Lower lobe of right lung (tissue), 2 donors: Measurements from ENCODE around the gene GRAP2. TPM values are rescaled to one million over a fixed set of nuclear protein-coding genes. Genes with fewer than 3 reads are reported as not detected.
"Not testable (repeated sequence)": the region's sequence is repeated elsewhere in the genome, so short reads cannot be mapped to it uniquely, and the experiment has no call there.

Experiments
- ATAC-seq, 2 donors: fragments of 200-7000 bp; cut with Tn5 transposase; one replicate each; pipeline ENCODE4 v1.9.1; 2020 to 2022; ENCODE audit warnings: mild to moderate bottlenecking in 2 of 2, moderate library complexity in 2 of 2
- DNase-seq: peaks from one replicate; pipeline ENCODE4 v3.0.0-alpha.2; 2020
- H3K27ac ChIP-seq: fragments of 200-600 bp; one replicate; pipeline ENCODE4 v1.8.0; 2022
- H3K27me3 ChIP-seq: fragments of 200-600 bp; one replicate; pipeline ENCODE4 v1.8.0; 2022; ENCODE audit warnings: low read depth
- H3K36me3 ChIP-seq: fragments of 200-600 bp; one replicate; pipeline ENCODE4 v1.8.0; 2022; ENCODE audit warnings: mild to moderate bottlenecking
- H3K4me1 ChIP-seq: fragments of 200-600 bp; one replicate; pipeline ENCODE4 v1.8.0; 2022
- H3K4me3 ChIP-seq: fragments of 200-600 bp; one replicate; pipeline ENCODE4 v1.8.0; 2022; ENCODE audit warnings: mild to moderate bottlenecking
- H3K9me3 ChIP-seq: fragments of 200-600 bp; one replicate; pipeline ENCODE4 v1.8.0; 2022
- intact Hi-C: fragments of 100-400 bp; cut with DNase I; formaldehyde crosslinking; loops from one replicate; pipeline ENCODE4 v1.11.0; 2022
- total RNA-seq: library from RNA; stranded (reverse); fragmentation: NEBNext Ultra II Directional; extraction: Animal tissue kit (Norgen Biotek cat#: 25700); gene quantifications from one replicate; pipeline ENCODE4 v1.2.1, GENCODE V29; 2021
- TF ChIP-seq, protein P1 (sequence below): fragments of 200-600 bp; IDR thresholded peaks from one replicate; pipeline ENCODE4 v1.8.0; 2022; ENCODE audit warnings: antibody characterized with exemption, mild to moderate bottlenecking
- donor health status: DM: no; HTN: yes; CAD: no; lungs with severe emphysema.

The GRAP2 gene
- total RNA-seq, 1 donor from 2014 or later = 9.5 TPM

DNA sequence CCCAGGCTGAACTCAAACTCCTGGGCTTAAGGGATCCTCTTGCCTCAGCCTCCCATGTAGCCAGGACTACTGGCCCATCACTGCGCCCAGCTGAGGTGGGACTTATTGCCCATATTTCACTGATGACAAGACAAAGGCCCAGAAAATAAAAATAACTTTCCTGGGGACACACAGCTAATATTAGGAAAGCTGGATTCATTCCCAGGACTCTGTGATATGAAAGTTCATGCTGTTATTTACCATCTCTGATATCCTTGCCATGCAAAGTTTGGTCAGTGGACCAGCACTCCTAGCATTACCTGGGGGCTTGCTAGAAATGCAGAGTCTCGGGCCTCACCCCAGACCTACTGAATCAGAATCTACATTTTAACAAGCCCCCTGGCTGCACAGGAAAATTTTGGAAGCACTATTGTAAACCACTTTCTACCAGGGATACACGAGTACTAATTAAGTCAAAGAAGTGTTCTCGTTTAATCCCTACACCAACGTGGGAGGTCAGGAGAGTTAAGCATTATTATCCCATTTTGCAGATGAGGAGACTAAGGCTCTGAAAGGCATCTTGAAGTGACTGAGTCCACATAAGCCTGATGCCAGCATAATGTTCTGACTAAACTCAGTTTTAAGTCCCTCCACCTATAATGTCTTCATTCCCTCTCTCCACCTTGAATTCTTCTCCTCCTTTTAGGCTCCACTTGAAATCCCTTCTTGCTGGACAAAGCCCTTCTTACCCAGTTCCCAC is 91.4 kb downstream of the GRAP2 start:
- Histone ChIP-seq H3K4me1 (peaks cover 4% of the 10 kb centered on the region), H3K9me3 (no peaks in the 10 kb centered on the region), H3K27me3 (peaks cover 45% of the 10 kb centered on the region), H3K36me3 (no peaks in the 10 kb centered on the region), H3K27ac (no peak overlapping the region), H3K4me3 (no peak overlapping the region)
- TF ChIP-seq, protein P1, sequence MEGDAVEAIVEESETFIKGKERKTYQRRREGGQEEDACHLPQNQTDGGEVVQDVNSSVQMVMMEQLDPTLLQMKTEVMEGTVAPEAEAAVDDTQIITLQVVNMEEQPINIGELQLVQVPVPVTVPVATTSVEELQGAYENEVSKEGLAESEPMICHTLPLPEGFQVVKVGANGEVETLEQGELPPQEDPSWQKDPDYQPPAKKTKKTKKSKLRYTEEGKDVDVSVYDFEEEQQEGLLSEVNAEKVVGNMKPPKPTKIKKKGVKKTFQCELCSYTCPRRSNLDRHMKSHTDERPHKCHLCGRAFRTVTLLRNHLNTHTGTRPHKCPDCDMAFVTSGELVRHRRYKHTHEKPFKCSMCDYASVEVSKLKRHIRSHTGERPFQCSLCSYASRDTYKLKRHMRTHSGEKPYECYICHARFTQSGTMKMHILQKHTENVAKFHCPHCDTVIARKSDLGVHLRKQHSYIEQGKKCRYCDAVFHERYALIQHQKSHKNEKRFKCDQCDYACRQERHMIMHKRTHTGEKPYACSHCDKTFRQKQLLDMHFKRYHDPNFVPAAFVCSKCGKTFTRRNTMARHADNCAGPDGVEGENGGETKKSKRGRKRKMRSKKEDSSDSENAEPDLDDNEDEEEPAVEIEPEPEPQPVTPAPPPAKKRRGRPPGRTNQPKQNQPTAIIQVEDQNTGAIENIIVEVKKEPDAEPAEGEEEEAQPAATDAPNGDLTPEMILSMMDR = no peak
- ATAC-seq = no peak
- intact Hi-C loops = no loop called here
- no peak for DNase-seq

- ATAC-seq, H3K4me1 ChIP-seq, H3K36me3 ChIP-seq, intact Hi-C loops, H3K27ac ChIP-seq, H3K4me3 ChIP-seq, DNase-seq, H3K9me3 ChIP-seq: not testable (repeated sequence)
- peaks cover 45% of the 10 kb centered on the region for H3K27me3 ChIP-seq
Measured at GRCh38 chr22:39992894-39993293, 92.0 kb downstream of the GRAP2 start.

DNA sequence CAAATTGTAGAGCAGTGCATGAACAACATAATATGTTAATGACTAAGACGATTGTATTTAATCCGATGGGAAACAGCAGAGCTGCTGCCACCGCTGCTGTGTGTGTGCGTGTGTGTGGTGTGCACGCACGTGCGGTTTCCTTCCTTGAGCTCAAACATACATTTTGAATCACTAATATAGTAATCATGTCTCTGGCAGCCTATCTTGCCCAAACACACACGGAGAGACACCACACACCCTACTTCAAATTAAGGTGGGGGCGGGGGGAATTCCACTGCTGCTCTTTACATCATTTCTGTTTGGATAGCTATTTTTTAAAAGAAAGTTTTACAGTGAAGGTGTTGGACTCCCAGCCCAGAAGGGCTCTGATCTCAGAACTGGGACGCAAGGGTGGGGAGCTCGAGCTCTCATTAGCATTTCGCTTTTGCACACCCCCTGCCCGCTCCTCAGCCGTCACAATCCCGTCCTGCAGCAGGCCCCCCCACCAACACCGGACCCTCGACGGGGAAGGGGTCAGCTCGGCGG is 93.2 kb downstream of the GRAP2 start:
- intact Hi-C loops = no loop called here
- Histone ChIP-seq H3K36me3 (no peaks in the 10 kb centered on the region), H3K9me3 (no peaks in the 10 kb centered on the region), H3K4me1 (peaks cover 4% of the 10 kb centered on the region), H3K27ac (no peak overlapping the region), H3K4me3 (no peak overlapping the region), H3K27me3 (peaks cover 51% of the 10 kb centered on the region)
- DNase-seq (no peak), ATAC-seq (no peak)
- TF ChIP-seq, protein P1 = no peak

- TF ChIP-seq, protein P1 = no peak
- H3K4me3 ChIP-seq = peak within 1 kb of the TSS; percentile 43
- H3K9me3 ChIP-seq = no peaks in the 10 kb centered on the region
- intact Hi-C loops = no loop called here
- no peaks in the 10 kb centered on the region for H3K36me3 ChIP-seq
- peak; percentile 75 to 79 for ATAC-seq
- peaks cover 53% of the 10 kb centered on the region for H3K27me3 ChIP-seq
- H3K27ac ChIP-seq = no peak within 1 kb of the TSS
- DNase-seq = peak; percentile 58
- peaks cover 4% of the 10 kb centered on the region for H3K4me1 ChIP-seq
Measured at GRCh38 chr22:39994566-39995392, 93.9 kb downstream of the GRAP2 start, which contains the start of gene FAM83F. TSS of gene FAM83F (plus strand) at chr22:39994954. CDS start at chr22:39995043, 89 bp downstream.

GRCh38 chr22:39995393-39996252 is 94.7 kb downstream of the GRAP2 start:
- H3K27me3 ChIP-seq = peaks cover 53% of the 10 kb centered on the region

More at GRCh38 chr22:39995393-39996252, 94.7 kb downstream of the GRAP2 start:
- H3K9me3 ChIP-seq = no peaks in the 10 kb centered on the region
- no peak overlapping the region for H3K27ac ChIP-seq
- peak overlapping the region; percentile 43 for H3K4me3 ChIP-seq
- intact Hi-C loops = no loop called here
- TF ChIP-seq, protein P1 = no peak
- ATAC-seq = peak; percentile 5 to 22
- H3K4me1 ChIP-seq = peaks cover 4% of the 10 kb centered on the region
- DNase-seq = no peak
- H3K36me3 ChIP-seq = no peaks in the 10 kb centered on the region
